GM18502 (cell line): ENCODE results near the gene IFI27.

Source experiments
- ATAC-seq: cut with Tn5 transposase; IDR thresholded peaks from one replicate; pipeline ENCODE4 v1.9.1; 2021; ENCODE audit warnings: mild to moderate bottlenecking; ENCODE audit not compliant: unreplicated experiment, poor library complexity

The IFI27 gene

GRCh38 chr14:94101748-94102147, 8.8 kb upstream of the IFI27 start:
- no peak for ATAC-seq

GRCh38 chr14:94102768-94103482, 7.6 kb upstream of the IFI27 start:
- no peak for ATAC-seq

GRCh38 chr14:94103554-94104150, 6.9 kb upstream of the IFI27 start:
- ATAC-seq: no peak

- ATAC-seq: no peak
These were observed 5.8 kb upstream of the IFI27 start for GRCh38 chr14:94104731-94105130.

- ATAC-seq: no peak
These were observed 653 bp upstream of the IFI27 start for GRCh38 chr14:94109915-94110250.

- ATAC-seq: no peak
These were observed 950 bp downstream of the IFI27 start for GRCh38 chr14:94111276-94112095.

- no peak for ATAC-seq
These were observed 2.1 kb downstream of the IFI27 start for GRCh38 chr14:94112513-94113063.

GRCh38 chr14:94113073-94113472, 2.5 kb downstream of the IFI27 start:
- no peak for ATAC-seq

- ATAC-seq: no peak
These were observed 3.0 kb downstream of the IFI27 start for GRCh38 chr14:94113490-94113889.

- ATAC-seq: no peak
These were observed 3.5 kb downstream of the IFI27 start for GRCh38 chr14:94113908-94114588.

GRCh38 chr14:94114589-94115057, 4.1 kb downstream of the IFI27 start:
- no peak for ATAC-seq

GRCh38 chr14:94115058-94115591, 4.6 kb downstream of the IFI27 start:
- no peak for ATAC-seq

GRCh38 chr14:94115631-94116030, 5.1 kb downstream of the IFI27 start:
- ATAC-seq: no peak

- ATAC-seq: no peak
These were observed 6.2 kb downstream of the IFI27 start for GRCh38 chr14:94116701-94117100.

- ATAC-seq: no peak
These were observed 7.3 kb downstream of the IFI27 start for GRCh38 chr14:94117856-94118255.

GRCh38 chr14:94119071-94119470, 8.5 kb downstream of the IFI27 start:
- no peak for ATAC-seq

GRCh38 chr14:94120667-94121340, 10.3 kb downstream of the IFI27 start:
- no peak for ATAC-seq

GRCh38 chr14:94121485-94121884, 10.9 kb downstream of the IFI27 start:
- ATAC-seq: no peak

- ATAC-seq: no peak
These were observed 11.9 kb downstream of the IFI27 start for GRCh38 chr14:94122438-94122837.

- ATAC-seq: no peak
These were observed 12.8 kb downstream of the IFI27 start for GRCh38 chr14:94123296-94123695.
